CD4-positive, alpha-beta T cell treated with Interleukin-2 at 100 ng/mL for 4 hours (primary cell): ENCODE results near the gene CCNY.

ENCODE experiments used
- DNase-seq: peaks from one replicate; pipeline ENCODE4 v3.0.0-alpha.2; 2020; ENCODE audit warnings: low spot score

The CCNY gene

DNA sequence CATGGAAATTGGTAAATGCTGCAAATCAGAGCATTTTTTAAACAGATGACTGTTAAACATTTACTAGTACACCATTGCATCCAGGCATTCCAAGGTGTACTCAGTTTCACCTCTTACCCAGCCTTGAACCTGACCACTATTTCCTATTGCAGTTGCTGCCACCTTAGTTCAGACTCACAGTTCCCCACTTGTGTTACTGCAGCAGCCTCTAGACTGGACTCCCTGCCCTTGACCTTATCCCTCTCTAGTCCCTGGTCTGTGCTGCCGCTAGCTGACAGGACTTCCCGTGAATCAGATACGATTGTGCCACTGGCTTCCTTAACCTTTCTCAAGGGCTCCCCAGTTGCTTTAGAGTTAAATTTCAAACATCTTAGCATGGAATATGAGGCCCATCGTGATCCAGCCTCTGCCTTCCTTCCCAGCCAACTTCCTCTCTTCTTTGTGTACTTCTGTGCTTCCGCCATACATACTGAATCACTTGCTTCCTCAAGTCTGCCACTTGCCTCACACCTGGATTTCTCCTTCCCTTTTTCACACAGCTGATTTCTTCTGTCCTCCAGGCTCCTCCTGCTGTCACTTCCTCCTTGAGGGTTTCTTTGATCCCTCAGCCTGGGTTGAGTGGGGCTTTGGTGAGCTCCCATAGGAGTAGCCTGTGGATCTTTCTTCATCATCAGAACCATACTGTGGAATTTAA lies 150.1 kb downstream of the CCNY start:
- DNase-seq: no peak

GRCh38 chr10:35487336-35488034 lies 151.2 kb downstream of the CCNY start:
- no peak for DNase-seq

- no peak for DNase-seq
These were observed 151.9 kb downstream of the CCNY start for GRCh38 chr10:35488228-35488627.

- DNase-seq: no peak
These were observed 156.3 kb downstream of the CCNY start for GRCh38 chr10:35492386-35493195.

DNA sequence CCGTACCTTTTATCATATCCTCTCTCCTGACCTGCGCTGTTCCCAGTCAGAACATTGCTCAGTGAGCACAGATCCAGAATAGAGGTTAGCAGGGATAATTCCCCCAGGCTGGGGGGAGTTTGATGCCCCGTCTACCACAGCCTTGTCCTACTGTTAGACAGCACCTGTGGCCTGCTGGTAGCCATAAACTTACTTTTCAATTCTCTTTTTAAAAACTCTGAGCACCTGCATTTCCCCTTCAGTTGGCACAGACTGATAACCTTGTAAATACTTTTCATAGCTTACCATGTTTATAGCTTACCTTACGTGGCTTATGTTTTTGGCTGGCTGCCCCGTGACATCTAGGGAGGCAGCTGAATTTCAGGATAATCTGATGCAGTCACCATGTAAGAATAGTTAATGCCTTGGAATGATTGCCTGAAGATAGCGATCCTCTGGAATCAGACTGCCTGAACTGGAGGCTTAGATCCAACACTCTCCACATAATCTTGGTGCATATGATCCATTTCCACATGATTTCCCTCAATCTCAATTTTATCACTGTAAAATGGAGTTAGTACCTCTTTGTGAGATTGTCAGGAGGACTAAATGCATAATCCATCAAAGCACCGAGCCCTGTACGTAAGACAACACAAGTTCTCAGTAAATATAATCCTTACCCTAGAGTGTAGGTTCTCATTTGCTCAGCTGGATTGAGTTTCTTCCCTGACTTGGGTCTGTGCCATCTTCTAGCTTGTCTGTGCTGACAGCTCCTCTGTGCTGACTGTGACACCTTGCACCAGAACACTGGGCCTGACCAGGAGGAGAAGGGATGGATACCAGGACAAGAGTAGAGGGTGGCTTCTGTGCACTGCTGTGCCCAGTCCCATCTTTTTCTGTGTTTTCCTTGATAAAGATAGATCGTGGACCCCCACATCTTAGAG lies 157.1 kb downstream of the CCNY start:
- no peak for DNase-seq

DNA sequence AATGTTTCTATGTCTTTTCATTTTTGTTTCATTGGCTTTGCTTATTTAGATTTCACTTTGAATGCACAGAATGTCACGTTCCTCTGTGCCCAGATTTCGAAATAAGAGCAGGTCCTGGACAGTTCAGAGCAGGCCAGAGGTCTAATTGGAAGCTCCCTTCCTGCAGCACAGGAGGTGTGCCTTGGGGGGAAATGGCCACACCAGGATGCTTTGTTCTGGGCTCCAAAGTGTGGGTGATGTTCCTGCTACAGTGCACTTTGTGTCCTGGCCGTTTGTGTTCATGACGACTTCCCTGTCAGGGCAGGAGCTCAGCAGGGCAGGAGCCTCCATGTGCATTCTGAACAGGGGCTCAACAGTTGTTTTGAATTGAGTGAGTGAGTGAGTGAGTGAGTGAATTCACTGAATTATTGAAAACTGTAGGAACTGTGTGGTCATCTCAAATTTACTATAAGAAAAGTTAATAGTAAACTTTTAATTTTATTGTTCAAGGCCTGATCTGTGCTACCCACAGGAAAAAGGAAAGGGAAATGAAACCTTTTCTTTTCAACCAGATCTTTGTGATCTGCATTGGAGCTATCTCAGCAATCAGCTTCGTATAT lies 159.3 kb downstream of the CCNY start:
- no peak for DNase-seq

- no peak for DNase-seq
These were observed 161.6 kb downstream of the CCNY start for GRCh38 chr10:35497909-35498308.

DNA sequence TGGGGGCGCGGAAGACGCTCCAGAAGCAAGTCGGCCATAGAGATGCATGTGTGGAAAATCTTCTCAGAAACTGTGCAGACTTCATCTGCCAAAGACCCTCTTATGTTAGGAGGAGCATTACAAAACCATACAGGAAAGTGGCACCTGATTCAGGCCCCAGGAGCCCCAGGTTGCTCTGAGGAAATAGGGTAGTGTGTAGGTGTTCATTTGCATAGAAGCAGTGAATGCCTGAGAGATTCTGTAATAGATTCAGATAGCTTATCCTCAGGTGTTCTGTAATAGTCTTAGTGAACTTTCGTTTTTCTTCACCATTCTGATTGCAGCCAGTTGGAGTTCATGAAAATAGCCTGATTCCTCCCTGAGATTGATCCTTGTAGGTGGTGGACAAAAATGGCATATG lies 162.4 kb downstream of the CCNY start:
- DNase-seq: no peak

GRCh38 chr10:35501923-35502322 lies 165.6 kb downstream of the CCNY start:
- DNase-seq: no peak

GRCh38 chr10:35502692-35503091 lies 166.4 kb downstream of the CCNY start:
- no peak for DNase-seq

- DNase-seq: no peak
These were observed 167.3 kb downstream of the CCNY start for GRCh38 chr10:35503578-35503977.

DNA sequence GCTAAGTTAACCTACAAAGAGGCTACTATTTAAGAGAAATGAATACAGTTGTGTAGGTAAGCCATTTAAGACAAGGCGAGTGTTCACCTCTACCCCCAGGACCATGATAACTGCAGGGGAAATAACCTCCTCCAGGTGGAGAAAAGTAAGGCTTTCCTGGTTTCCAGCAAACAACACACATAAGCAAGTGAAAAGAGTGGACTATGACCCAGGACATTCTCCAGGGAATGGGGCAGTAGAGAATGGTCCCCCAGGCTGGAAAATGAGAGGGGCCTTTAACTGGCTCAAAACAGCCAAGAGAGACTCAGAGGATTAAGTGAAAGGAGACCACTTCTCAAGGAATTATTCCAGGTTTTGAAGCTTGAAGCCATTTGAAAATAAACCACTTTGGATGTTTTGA lies 167.8 kb downstream of the CCNY start:
- no peak for DNase-seq

- no peak for DNase-seq
These were observed 169.0 kb downstream of the CCNY start for GRCh38 chr10:35505241-35505873.

DNA sequence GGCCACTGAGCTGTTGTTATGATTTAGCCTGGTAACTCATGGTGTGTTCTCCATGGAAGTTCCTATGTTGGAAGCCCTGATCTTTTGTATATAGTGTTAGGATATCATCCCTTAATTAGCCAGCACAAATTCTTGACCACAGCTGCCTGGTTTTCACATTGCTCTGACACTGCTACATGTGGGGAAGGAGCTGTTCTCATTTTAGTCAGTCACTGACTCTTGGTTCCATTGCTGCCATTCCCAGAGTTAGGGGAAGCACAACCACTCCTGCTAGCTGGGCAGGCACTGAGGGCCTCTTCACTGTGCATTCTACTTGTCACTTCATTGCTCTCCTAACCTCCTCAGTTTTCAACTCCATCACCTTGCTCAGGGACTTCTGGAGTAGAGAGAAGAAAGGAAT lies 170.4 kb downstream of the CCNY start:
- no peak for DNase-seq

- no peak for DNase-seq
These were observed 171.3 kb downstream of the CCNY start for GRCh38 chr10:35507519-35508109.

DNA sequence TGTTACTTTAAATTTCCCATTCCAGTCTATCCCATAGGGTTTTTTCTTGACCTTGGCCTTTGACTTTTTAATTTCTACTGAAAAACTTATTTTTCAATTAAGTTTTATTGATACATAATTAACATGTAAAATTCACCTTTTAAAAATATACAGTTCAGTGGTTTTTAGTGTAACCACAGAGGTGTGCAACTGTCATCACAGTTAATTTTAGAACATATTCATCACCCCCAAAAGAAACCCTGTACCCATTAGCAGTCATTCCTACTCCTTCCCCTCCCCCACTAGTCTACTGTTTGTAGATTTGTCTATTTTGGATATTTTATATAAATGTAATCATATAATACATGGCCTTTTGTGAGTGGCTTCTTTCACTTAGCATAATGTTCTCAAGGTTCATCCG lies 172.3 kb downstream of the CCNY start:
- no peak for DNase-seq

DNA sequence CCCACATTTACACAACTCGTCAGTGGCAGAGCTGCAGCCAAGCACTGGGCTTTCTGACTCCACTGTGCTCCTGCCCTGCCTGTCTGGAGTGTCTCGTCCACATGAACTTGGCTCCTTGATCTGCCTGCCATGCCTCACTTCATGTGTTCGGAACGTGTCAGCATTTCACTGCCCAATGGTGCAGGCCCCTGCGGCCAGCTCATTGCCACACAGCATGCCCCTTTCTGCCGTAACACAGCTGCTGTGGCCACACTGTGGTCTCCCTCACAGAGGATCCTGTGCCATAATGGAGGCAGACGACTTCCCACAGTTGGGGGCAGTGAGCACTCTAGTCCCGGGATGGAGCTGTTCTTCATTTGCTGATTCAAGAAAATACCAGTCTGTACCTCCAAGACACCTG lies 174.6 kb downstream of the CCNY start:
- no peak for DNase-seq

- DNase-seq: no peak
These were observed 175.3 kb downstream of the CCNY start for GRCh38 chr10:35511647-35512046.

DNA sequence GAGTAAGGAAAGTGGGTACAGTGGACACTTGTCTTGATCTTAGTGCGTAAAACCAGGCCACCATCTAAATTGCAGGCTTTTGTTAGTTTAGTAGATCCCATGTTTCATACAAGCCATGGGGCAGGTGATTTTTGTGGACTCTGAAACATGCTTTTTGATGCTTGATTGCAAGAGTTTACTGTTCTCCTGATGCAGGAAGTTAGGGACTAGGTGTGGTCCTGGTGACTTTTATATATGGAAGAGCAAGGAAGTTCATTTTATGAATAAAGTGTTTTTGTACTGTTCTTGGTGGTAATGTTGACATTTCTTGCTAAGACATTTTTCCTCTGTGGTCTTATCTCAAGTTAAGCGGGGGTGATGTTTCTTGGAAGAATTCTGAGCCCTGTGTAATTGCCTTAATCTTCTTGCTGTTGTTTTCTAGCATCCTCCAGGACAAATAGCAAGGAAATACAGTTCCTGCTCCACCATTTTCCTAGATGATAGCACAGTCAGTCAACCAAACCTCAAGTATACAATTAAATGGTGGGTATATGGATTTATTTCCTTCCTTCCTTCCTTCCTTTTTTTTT lies 179.9 kb downstream of the CCNY start:
- no peak for DNase-seq

DNA sequence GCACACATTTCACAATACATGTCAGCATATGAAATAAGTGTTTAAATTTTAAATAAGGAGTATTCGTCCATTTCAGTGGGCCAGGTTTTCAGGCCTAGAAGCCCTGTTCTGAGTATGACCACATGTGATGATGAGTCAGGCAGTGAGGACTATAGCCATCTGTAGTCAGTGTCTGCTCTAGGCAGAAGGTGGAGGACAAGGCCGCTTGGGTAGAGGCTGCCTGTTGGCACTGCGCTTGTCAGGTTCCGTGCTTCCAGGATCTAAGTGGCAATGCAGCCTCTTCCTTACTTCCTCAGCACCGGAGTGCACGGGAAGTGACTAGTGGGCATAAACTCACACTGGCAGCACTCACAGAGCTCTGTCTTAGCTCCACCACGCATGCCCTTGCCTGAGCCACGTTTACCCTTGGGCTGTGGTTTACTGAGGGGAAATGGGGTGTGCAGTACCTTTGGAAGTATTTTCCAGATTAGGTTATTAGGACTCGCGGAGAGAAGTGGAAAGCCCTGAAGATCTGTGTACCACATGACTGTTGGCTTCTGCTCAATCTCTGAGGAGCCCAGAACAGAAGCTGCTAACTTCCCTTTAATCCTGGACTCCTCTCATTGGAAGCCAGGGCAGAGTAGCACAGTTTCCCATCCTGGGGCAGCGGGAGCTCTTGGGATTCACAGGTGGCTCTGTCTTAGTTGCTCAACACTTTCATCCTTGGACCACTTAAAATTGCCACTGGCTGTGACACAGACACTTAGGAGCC lies 181.3 kb downstream of the CCNY start:
- no peak for DNase-seq
